DMS53 treated with DMSO at 0.1 percent for 48 hours (cell line): ENCODE data around the gene HMCN2.

ENCODE experiments used
- DNase-seq: peaks from one replicate; lab custom pipeline; 2025; ENCODE audit not compliant: unreplicated experiment; lab: John Stamatoyannopoulos, UW

The HMCN2 gene

DNA sequence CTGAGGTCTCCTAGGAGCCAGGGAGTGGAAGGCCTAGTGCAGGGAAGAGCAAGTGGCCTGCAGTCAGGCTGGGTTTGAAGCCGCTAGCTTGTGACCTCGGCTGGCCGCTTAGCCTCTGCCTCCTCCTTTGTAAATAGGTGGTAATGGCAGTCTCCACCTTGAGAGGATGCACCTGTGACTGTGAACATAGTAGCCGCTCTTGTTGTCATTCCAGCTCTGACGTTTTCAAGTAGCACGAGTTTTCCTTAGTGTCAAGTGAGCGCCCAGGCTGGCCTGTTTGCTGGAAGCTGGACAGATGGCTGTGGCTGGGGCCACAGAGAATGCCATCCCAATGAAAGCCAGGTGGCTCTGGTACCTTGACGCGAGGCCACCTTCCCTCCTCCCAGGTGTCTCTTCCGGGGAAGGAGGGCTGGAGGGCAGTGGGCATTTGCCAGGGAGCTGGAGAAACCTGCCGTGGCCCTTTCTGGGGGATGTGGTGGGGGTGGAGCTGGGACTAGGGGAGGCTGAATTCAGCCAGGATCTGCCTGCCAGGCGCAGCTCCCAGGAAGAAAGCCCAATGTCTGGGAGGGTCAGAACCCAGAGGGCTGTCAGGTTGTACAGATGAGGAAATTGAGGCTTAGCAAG is 181.7 kb downstream of the HMCN2 start:
- DNase-seq = peak; percentile 96

DNA sequence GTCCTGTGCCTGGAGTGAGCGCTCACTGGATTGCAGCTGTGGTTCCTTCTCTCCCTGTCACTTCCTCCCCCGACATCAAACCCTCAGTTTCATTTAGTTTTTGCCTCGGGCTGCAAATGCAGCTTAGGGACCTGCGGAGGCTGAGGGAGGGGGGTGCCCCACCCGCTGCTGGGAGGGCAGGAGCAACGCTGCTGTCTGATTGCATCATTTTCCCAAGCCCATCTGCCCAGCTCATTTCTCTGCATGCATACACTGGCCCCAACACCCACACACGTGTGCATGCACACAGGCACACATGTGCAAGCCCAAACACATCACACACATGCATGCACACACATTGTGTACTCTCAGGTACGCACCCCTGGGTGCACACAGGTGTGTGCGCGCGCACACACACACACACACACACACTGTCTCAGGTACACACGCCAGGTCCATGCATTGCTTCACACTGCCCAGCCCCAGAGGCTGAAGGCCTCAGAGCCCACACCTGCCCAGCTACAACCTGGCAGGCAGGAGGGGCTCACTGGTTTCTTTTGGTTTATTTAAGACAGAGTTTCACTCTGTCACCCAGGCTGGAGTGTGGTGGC is 182.6 kb downstream of the HMCN2 start:
- no peak for DNase-seq

DNA sequence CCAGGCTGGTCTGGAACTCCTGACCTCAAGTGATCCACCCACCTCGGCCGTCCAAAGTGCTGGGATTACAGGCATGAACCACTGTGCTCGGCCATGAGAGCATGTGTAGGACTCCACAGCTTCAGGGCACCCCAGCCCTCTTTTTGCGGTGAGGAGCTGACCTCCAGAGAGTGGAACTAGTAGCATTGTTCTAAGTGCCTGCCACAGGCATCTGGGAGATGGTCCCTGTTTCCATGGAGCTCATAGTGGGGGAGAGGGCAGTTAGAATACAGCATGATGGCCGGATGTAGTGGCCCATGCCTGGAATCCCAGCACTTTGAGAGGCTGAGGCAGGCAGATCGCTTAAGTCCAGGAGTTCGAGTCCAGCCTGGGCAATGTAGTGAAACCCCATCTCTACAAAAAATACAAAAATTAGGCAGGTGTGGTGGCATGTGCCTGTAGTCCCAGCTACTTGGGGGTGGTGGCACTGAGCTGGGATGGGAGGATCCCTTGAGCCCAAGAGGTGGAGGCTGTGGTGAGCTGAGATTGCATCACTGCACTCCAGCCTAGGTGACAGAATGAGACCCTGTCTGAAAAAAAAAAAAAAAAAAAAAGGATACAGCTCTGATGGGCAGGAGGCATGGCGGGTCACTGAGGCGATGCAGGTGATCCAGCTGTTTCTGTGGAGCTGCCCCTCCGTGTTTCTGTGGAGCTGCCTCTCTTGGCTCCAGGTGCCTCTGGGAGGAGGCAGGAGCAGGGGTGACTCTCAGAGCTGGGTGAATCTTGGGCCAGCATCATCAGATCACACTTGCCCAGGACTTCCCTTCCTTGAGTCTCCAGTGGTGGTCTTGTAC is 183.4 kb downstream of the HMCN2 start:
- no peak for DNase-seq

DNA sequence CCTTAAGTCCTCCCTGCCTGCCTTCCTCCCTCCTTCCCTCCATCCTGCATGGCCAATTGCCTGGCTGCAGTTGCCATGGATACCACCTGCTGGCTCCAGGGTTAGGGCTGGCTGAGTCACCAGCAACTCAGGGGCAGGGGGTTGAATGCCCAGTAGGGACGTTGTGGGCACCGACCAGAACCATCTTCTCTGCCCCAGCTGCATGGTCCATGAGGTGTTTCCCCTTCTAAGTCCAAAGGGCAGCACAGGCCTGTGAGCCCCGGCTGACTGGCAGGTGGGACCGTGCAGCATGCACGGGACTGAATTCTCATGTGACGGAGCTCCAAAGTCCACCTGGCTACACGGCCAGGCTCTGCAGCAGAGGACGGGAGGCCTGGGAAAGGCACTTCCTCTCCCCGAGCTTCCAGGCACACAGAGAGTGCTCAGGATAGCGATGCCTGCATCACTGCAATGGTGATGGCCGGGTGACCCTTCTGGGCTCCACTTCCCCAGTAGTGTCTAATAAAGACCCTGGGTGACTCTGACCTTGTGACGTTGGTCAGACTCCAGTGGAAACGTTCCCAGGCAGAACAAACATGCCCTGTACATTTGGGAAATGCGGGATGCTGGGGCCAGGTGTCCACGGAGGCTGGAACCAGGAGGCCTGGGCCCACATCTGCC is 184.9 kb downstream of the HMCN2 start:
- DNase-seq = peak; percentile 80

GRCh38 chr9:130451004-130451390 is 185.4 kb downstream of the HMCN2 start:
- DNase-seq = no peak

GRCh38 chr9:130451509-130452388 is 186.2 kb downstream of the HMCN2 start:
- peak; percentile 75 for DNase-seq

DNA sequence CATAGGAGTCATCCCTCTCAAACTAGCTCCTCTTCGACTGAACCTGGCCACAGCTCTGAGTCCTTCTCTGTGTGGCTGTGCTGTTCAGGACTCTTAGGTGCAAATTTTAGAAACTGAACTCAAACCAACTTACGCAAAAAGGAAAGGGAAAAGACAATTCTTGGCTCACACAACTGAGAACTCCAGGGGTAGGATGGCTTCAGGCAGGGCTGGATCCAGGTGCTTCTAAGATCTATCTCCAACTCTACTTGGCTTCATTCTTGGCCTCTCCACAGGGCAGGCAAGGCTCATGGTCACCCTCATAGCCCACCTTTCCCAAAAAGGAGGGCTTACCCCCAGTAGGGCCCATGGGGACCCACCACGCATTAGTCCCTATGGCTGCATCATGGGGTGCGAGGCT is 187.3 kb downstream of the HMCN2 start:
- DNase-seq = no peak

- DNase-seq = peak; percentile 25
Observed at GRCh38 chr9:130453487-130453886, 187.9 kb downstream of the HMCN2 start.

- DNase-seq = no peak
Observed at GRCh38 chr9:130454096-130454811, 188.7 kb downstream of the HMCN2 start.

- DNase-seq = no peak
Observed at GRCh38 chr9:130454812-130455325, 189.3 kb downstream of the HMCN2 start.

DNA sequence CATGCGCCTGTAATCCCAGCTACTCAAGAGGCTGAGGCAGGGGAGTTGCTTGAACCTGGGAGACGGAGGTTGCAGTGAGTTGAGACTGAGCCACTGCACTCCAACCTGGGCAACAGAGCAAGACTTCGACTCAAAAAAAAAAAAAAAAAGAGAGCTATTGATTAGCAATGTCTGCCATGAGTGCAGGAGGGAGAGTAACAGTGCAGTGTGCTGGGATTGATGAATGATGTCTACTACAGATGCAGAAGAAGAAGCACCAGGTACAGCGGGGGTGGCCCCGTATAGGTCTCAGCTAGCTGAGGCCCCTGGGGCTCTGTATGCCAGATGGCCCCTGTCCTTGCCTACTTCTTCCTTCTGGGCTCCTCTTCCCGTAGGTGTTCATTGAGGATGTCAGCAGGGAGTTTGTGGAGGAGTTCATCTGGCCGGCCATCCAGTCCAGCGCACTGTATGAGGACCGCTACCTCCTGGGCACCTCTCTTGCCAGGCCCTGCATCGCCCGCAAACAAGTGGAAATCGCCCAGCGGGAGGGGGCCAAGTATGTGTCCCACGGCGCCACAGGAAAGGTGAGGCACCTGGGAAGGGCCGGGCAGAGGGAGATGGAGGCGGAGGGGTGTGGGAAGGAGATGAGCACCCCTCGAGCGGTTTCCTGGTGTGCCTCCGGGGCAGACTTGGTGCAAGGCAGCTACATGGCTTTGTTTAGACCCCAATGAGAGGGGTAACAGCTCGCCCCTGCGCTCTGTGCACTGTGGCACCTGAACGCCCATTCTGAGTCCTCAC is 192.7 kb downstream of the HMCN2 start:
- no peak for DNase-seq

- no peak for DNase-seq
Observed at GRCh38 chr9:130458804-130459067, 193.2 kb downstream of the HMCN2 start.

GRCh38 chr9:130459151-130459550 is 193.6 kb downstream of the HMCN2 start:
- DNase-seq = no peak

DNA sequence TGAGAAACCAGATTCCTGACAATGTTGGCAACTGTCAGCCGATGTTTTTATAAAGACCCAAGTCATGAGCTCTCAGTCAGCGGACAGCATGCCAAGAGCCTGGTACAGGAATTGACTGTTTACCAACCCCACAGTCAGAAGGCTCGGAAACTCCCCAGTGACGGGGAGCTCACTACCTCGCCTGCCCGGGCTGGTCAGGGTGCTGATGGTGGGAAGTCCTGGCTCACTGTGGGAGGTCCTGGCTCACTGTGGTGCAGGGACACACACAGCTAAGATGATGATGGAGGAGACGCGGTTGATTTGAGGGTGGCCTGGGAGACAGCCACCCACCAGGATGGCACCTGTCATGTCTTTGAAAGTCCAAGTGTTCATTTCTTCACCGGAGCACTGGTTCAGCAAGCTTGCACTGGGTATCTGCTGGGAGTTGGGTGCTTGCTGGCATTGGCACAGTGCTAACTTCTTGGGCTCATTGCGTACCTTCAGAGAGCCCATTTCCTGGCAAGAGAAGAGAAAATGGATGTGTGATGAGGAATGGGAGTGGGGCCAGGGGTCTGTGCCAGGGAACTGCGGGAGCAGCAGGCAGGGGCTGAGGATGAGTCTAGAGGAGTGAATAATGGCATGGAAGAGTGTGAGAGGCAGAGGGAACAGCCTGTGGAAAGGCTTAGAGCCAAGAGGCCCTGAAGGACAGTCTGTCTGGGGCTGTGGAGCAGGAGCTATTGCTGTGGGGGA is 194.5 kb downstream of the HMCN2 start:
- DNase-seq = no peak

DNA sequence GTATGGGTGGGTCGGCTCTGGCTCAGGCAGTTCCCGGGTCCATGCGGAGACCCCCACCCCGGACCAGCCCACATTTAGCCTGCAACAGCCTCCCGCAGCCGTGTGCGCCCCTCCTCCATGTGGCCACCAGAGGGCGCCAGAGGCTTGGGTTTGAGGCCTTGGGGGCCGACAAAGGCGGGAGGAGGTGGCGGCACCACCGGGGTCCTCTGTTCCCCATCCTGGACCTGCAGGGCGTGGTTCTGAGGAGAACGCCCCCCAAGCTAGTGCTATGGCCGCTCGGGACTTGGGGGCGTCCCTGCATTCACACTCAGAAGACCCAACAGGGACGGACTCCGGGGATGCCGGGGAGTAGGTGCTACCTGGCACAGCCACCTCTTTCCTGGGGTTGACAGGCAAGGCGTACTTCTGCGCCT is 195.7 kb downstream of the HMCN2 start:
- DNase-seq = no peak

GRCh38 chr9:130461731-130462130 is 196.2 kb downstream of the HMCN2 start:
- no peak for DNase-seq

DNA sequence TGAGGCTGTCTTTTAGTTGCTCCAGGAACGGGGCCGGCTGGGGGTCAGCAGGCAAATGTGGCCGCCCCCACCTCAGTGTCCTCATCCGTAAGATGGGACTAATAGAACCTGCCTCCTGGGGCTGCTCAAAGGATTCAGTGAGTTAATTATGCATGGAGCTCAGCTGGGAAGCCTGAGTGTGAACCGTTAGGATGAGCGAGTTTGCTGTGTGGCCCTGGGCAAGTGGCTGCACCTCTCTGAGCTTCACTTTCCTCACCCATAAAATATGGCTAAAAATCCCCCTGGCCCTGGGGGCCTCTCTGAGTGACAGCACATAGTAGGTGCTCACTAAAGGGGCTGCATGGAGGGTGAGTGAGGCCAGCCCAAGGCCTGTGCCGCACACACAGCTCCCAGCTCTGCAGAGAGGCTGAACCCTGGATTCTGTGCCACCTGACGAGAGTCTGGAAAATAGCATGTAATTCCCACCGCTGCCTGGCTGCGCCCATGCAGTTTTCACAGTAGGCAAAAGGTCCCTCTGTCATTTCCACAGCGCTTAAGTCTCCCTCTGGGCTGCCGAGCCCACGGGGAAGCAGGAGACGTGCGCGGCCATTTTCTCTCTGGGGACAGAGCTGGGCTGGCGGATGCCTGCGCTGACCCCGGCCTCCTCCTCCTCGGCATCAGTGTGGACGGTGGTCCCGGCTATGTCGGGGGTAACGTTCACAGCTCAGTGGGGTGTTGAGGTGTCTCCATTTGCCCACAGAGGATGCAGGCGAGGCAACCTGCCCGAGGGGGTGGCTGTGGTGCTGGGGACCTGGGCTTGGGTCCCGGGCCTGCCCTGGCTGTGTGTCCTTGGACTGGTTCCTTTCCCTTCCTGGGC is 197.4 kb downstream of the HMCN2 start:
- no peak for DNase-seq
